ENCODE measurements around the gene RAB4B.

Gene RAB4B

DNA sequence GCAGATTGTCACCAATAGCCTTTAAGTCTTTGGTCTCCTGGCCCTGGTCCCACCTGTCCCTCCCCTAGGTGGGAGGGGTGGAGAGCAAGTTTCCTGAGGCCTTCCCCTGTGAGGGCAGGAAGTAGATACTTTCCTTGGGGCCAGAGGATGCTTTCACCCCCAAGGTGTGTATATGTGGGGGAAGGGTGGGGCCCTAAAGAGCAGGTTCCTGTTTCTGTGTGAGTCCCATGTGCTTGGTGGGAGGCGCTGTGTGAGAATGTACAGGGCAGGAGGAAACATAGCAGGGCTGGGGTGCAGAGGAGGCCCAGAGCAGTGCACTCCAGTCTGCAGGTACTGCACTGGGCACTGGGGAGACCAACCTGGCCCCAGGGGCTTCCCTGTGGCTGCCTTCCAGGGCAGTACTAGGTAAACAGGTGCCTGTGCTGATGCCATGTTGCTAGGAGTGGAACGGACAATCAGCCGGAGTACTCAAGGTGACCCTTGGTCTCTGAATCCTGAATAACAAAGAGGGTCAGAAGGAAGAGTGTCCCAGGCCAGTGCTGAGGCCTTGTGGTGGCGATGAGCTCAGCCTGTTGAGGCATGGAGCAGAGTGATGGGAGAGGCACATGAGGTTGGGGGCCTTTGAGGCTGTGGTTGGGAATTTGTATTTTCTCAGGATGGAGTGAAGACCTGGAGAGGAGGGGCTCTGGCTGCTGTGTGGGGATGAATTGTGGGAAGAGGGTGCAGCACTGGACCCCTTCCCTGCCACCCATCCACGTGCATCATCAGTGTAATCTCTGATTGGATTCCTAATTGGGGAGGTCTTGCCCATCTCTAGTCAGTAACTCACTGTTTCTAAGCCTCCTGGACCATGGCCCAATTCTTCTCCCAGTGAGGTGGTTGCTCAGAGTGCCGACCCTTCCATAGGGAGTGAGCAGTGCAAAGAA lies 26.1 kb downstream of the RAB4B start:
- POLR2A ChIA-PET (ENCODE audit: low non-redundant PET), result no interaction called here
- CTCF ChIA-PET, result interaction anchor here (1.0 kb wide), 1 partner anchor 16 kb away, joined by 3 read pairs; no protein-coding TSS in a partner anchor
- DNase-seq (ENCODE audit: low spot score), result no peak
- peak overlapping the region; percentile 88 for H3K27ac ChIP-seq
- TF ChIP-seq, protein P1, sequence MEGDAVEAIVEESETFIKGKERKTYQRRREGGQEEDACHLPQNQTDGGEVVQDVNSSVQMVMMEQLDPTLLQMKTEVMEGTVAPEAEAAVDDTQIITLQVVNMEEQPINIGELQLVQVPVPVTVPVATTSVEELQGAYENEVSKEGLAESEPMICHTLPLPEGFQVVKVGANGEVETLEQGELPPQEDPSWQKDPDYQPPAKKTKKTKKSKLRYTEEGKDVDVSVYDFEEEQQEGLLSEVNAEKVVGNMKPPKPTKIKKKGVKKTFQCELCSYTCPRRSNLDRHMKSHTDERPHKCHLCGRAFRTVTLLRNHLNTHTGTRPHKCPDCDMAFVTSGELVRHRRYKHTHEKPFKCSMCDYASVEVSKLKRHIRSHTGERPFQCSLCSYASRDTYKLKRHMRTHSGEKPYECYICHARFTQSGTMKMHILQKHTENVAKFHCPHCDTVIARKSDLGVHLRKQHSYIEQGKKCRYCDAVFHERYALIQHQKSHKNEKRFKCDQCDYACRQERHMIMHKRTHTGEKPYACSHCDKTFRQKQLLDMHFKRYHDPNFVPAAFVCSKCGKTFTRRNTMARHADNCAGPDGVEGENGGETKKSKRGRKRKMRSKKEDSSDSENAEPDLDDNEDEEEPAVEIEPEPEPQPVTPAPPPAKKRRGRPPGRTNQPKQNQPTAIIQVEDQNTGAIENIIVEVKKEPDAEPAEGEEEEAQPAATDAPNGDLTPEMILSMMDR (conservative IDR thresholded peaks at IDR 0.05; ENCODE audit: low read depth), result no peak

DNA sequence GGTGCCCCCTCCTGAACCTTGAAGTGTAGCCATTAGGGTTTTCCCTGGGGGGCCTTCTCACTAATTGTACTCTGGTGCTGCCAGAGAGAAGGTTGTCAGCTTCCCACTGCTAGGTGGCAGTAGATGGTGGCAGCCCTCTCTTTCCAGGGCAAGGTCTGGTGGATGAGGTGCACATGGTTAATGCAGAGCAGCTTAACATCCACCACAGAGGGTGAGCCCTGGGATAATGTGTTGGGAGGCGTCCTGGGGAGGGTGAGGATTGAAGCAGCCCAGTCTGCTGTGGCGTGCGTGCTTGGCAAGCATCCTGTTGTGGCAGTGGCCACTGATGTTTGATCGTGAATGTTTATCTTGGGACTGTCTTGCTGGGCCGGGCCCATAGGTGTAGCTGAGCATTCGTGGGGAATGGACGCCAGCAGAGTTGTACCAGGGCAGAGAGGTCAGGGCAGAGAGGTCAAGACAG lies 26.8 kb downstream of the RAB4B start:
- TF ChIP-seq, protein P1 (conservative IDR thresholded peaks at IDR 0.05; ENCODE audit: low read depth), result no peak
- H3K27ac ChIP-seq, result peak overlapping the region; percentile 88
- ChIA-PET POLR2A (ENCODE audit: low non-redundant PET) (interaction anchor here (0.5 kb wide), 2 partner anchors 12 to 36 kb away, joined by 3 read pairs; no protein-coding TSS in a partner anchor), CTCF (interaction anchor here (1.0 kb wide), 1 partner anchor 15 kb away, joined by 3 read pairs; no protein-coding TSS in a partner anchor)
- DNase-seq (ENCODE audit: low spot score), result no peak

DNA sequence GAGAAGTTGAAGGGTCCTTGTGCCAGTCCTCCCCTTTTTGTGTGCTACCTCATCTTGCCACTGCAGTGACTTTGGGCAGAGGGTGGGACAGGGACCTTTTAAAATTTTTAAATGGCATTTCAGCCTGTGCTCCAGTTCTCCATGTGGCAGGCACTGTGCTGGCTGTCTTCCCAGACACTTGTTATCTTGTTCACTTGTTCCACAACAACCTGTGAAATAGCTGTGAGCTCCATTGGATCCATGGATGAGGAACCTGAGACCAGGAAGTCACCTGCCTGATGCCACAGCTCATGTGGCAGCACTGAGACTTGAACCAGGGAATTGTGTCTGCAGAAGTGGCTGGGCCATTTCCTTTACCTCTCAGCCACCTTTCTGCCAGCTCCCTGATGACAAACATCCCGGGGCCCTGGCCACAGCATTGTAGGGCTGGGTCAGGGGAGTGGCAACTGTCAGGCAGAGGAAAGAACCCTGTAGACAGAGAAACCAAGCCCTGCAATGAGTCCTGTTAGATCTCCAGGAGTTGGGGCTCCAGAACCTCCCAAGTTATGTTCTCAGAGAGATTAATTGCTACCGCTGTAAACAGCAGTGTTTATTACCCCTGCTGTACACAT lies 27.3 kb downstream of the RAB4B start:
- DNase-seq (ENCODE audit: low spot score), result no peak

DNA sequence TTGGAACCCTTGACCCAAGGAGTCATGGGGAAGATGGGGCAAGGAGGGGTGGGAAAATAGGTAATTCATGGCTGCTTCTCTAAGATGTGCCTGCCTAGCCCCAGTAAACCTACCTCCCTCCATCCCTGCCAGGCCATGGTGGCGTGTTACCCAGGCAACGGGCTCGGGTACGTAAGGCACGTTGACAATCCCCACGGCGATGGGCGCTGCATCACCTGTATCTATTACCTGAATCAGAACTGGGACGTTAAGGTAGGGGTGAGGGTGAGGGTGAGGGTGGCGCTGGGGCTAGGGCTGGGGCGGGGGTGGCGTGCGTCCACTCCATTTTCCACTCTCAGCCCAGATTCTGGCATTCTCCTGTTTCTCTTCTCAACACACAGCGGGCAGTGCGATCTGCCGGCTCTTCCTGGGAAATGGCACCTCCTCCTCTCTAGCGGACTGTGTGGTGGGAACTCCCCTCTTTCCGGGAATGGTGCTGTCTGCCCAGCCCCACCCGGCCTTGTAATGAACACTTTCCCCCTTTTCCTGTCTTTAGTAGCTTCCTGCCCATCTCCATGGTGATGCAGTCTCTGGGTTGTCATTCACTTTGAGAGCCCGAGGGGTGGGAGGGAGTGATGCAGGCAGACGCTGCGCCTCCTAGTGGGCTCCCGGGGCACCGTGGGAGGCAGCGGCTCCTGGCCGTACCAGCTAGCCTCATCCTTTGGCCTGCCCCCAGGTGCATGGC lies 28.5 kb downstream of the RAB4B start:
- POLR2A ChIA-PET (ENCODE audit: low non-redundant PET), result no interaction called here
- CTCF ChIA-PET, result interaction anchor here (0.6 to 1.4 kb wide), 3 partner anchors 11 to 201 kb away, joined by 3 read pairs; no protein-coding TSS in a partner anchor
- peak; percentile 62 for DNase-seq (ENCODE audit: low spot score)
- peak overlapping the region; percentile 88 for H3K27ac ChIP-seq
- TF ChIP-seq, protein P1 (conservative IDR thresholded peaks at IDR 0.05; ENCODE audit: low read depth), result peak; percentile 52; the same call in 1 of the 2 replicates

More for the DNA sequence above, 27.3 kb downstream of the RAB4B start:
- TF ChIP-seq, protein P1 (conservative IDR thresholded peaks at IDR 0.05; ENCODE audit: low read depth), result no peak
- ChIA-PET POLR2A (ENCODE audit: low non-redundant PET) (interaction anchor here (0.5 kb wide), 2 partner anchors 11 to 35 kb away, joined by 3 read pairs; no protein-coding TSS in a partner anchor), CTCF (no interaction called here)
- H3K27ac ChIP-seq, result peak overlapping the region; percentile 88

DNA sequence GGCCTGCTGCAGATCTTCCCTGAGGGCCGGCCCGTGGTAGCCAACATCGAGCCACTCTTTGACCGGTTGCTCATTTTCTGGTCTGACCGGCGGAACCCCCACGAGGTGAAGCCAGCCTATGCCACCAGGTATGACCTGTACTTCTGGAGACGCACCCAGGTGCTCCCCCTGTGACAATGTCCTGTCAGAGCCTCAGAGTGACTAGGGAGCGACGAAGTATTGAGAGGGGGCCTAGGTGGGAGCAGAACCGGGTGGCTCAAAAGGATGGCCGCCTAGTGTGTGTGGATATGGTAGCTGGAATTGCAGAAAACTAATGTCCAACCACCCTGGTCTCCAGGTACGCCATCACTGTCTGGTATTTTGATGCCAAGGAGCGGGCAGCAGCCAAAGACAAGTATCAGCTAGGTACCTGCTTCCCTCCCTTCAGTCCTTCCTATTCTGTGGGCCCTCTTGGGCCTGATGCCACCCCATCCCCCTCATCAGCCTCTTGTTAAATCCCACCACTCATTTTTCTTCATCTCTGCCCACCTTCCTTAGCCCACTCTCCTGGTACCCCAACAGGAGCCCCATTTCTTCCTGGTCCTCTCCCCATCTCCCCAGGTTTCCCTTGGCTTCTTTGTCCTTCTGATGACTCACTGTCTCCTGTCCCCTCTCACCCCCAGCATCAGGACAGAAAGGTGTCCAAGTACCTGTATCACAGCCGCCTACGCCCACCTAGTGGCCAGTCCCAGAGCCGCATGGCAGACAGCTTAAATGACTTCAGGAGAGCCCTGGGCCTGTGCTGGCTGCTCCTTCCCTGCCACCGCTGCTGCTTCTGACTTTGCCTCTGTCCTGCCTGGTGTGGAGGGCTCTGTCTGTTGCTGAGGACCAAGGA lies 29.3 kb downstream of the RAB4B start:
- TF ChIP-seq, protein P1 (conservative IDR thresholded peaks at IDR 0.05; ENCODE audit: low read depth), result no peak
- CTCF ChIA-PET, result interaction anchor here (0.6 to 1.4 kb wide), 3 partner anchors 11 to 172 kb away, joined by 3 read pairs; no protein-coding TSS in a partner anchor
- DNase-seq (ENCODE audit: low spot score), result peak; percentile 14
- POLR2A ChIA-PET (ENCODE audit: low non-redundant PET), result no interaction called here
- peak overlapping the region; percentile 88 for H3K27ac ChIP-seq

Data from RWPE1 (cell line).